HEK293 (cell line): ENCODE data around the gene GRK7.
"Not testable (repeated sequence)": the region's sequence is repeated elsewhere in the genome, so short reads cannot be mapped to it uniquely, and the experiment has no call there.

ENCODE experiments used
- CTCF ChIA-PET: fragments of 350-600 bp; formaldehyde crosslinking; extraction: SDS; loops from one replicate; lab custom pipeline; 2021; ENCODE audit warnings: antibody characterized with exemption; lab: Yijun Ruan, JAX
- POLR2A ChIA-PET: fragments of 300-600 bp; formaldehyde crosslinking; extraction: SDS; loops from one replicate; lab custom pipeline; 2020; ENCODE audit warnings: antibody characterized with exemption, inconsistent platforms; lab: Yijun Ruan, JAX
- H3K27ac ChIP-seq: fragments of 200-500 bp; sonication (Bioruptor generic); 2 replicates; pipeline ENCODE4 v1.5.1; 2014; ENCODE audit warnings: low read depth, low read length, control low read depth, inconsistent platforms; ENCODE audit errors: extremely low read depth
- H3K36me3 ChIP-seq, 2 experiments: fragments of 200-500 bp in 1 of 2; sonication (Bioruptor generic) in 1 of 2; 1 replicate in 1 of 2; 2 replicates in 1 of 2; pipeline ENCODE4 v1.5.1; 2014 to 2017; ENCODE audit warnings: inconsistent platforms in 2 of 2, low read length in 2 of 2; ENCODE audit not compliant: control insufficient read depth in 2 of 2, insufficient read depth in 1 of 2
- H3K4me1 ChIP-seq: fragments of 200-500 bp; sonication (Bioruptor generic); 2 replicates; pipeline ENCODE4 v1.5.1; 2014; ENCODE audit warnings: mild to moderate bottlenecking, low read length, inconsistent platforms; ENCODE audit not compliant: control insufficient read depth, insufficient read depth
- H3K4me3 ChIP-seq: 2 replicates; pipeline ENCODE4 v1.5.1; 2011; ENCODE audit warnings: low read depth, mild to moderate bottlenecking, control low read depth, low read length, moderate library complexity
- H3K9me3 ChIP-seq: fragments of 200-500 bp; sonication (Bioruptor generic); 2 replicates; pipeline ENCODE4 v1.5.1; 2014; ENCODE audit warnings: low read depth, low read length, inconsistent platforms; ENCODE audit not compliant: control insufficient read depth, insufficient read depth
- AEBP2 ChIP-seq: fragments of 450-650 bp; formaldehyde crosslinking; IDR thresholded peaks from 2 replicates; pipeline ENCODE4 v1.5.1; 2016; ENCODE audit warnings: missing biosample characterization, missing genetic modification characterization, borderline replicate concordance
- KLF7 ChIP-seq: fragments of 450-650 bp; formaldehyde crosslinking; IDR thresholded peaks from 2 replicates; pipeline ENCODE4 v1.5.1; 2016; ENCODE audit warnings: missing biosample characterization, missing genetic modification characterization, borderline replicate concordance
- MEIS1 ChIP-seq: sonication (generic); formaldehyde crosslinking; IDR thresholded peaks from 2 replicates; pipeline ENCODE4 v1.8.1; 2022; ENCODE audit warnings: missing genetic modification reagents, mild to moderate bottlenecking, borderline replicate concordance
- PRDM4 ChIP-seq: fragments of 450-650 bp; formaldehyde crosslinking; IDR thresholded peaks from 2 replicates; pipeline ENCODE4 v1.5.1; 2017; ENCODE audit warnings: missing biosample characterization, missing genetic modification characterization
- SP7 ChIP-seq: fragments of 450-650 bp; formaldehyde crosslinking; IDR thresholded peaks from 2 replicates; pipeline ENCODE4 v1.5.1; 2016; ENCODE audit warnings: missing biosample characterization, missing genetic modification characterization
- ZBTB7A ChIP-seq: fragments of 450-650 bp; formaldehyde crosslinking; IDR thresholded peaks from 2 replicates; pipeline ENCODE4 v1.5.1; 2016; ENCODE audit warnings: low read depth, missing biosample characterization, missing genetic modification characterization
- ZBTB8A ChIP-seq: fragments of 450-650 bp; formaldehyde crosslinking; IDR thresholded peaks from 2 replicates; pipeline ENCODE4 v1.5.1; 2016; ENCODE audit warnings: missing biosample characterization, missing genetic modification characterization
- ZNF112 ChIP-seq: fragments of 450-650 bp; formaldehyde crosslinking; IDR thresholded peaks from 2 replicates; pipeline ENCODE4 v1.5.0; 2017; ENCODE audit warnings: missing biosample characterization, missing genetic modification characterization
- ZNF114 ChIP-seq: fragments of 450-650 bp; formaldehyde crosslinking; IDR thresholded peaks from 2 replicates; pipeline ENCODE4 v1.5.0; 2017; ENCODE audit warnings: missing biosample characterization, missing genetic modification characterization
- ZNF175 ChIP-seq: fragments of 450-650 bp; formaldehyde crosslinking; IDR thresholded peaks from 2 replicates; pipeline ENCODE4 v1.5.1; 2016; ENCODE audit warnings: missing biosample characterization, missing genetic modification characterization
- ZNF280C ChIP-seq: fragments of 450-650 bp; formaldehyde crosslinking; IDR thresholded peaks from 2 replicates; pipeline ENCODE4 v1.5.1; 2016; ENCODE audit warnings: missing biosample characterization, missing genetic modification characterization
- ZNF280D ChIP-seq: fragments of 450-650 bp; formaldehyde crosslinking; IDR thresholded peaks from 2 replicates; pipeline ENCODE4 v1.5.1; 2016; ENCODE audit warnings: missing biosample characterization, missing genetic modification characterization
- ZNF366 ChIP-seq: fragments of 450-650 bp; formaldehyde crosslinking; conservative IDR thresholded peaks from 2 replicates; pipeline ENCODE4 v1.5.1; 2016; ENCODE audit warnings: missing biosample characterization, missing genetic modification characterization
- ZNF473 ChIP-seq: fragments of 450-650 bp; formaldehyde crosslinking; IDR thresholded peaks from 2 replicates; pipeline ENCODE4 v1.5.1; 2017; ENCODE audit warnings: missing biosample characterization, missing genetic modification characterization
- ZNF549 ChIP-seq: fragments of 450-650 bp; IDR thresholded peaks from 2 replicates; pipeline ENCODE4 v1.5.1; 2018; ENCODE audit warnings: missing biosample characterization, missing genetic modification characterization, mild to moderate bottlenecking, inconsistent platforms, moderate library complexity
- ZNF791 ChIP-seq: fragments of 450-650 bp; formaldehyde crosslinking; IDR thresholded peaks from 2 replicates; pipeline ENCODE4 v1.5.1; 2016; ENCODE audit warnings: missing biosample characterization, missing genetic modification characterization

Gene GRK7

GRCh38 chr3:141746962-141747361 lies 16.2 kb upstream of the GRK7 start:
- no peaks in the 10 kb centered on the region for H3K4me1 ChIP-seq
- ChIA-PET POLR2A (interaction anchor here (0.7 kb wide), 1 partner anchor 51 kb away, joined by 3 read pairs; no protein-coding TSS in a partner anchor), CTCF (no interaction called here)
- H3K36me3 ChIP-seq, result peaks cover 5 to 40% of the 10 kb centered on the region in 2 experiments
- no peaks in the 10 kb centered on the region for H3K9me3 ChIP-seq
- no peak overlapping the region for H3K27ac ChIP-seq
- TF ChIP-seq ZNF549 (tag by site-specific recombination) (no peak), ZNF473 (tag by site-specific recombination) (no peak), ZNF791 (tag by site-specific recombination) (no peak), ZNF112 (tag by site-specific recombination) (no peak), ZNF114 (tag by site-specific recombination) (no peak), SP7 (tag by site-specific recombination) (no peak), ZBTB8A (tag by site-specific recombination) (no peak), MEIS1 (CRISPR knock-in tag) (no peak), KLF7 (tag by site-specific recombination) (no peak), ZNF175 (tag by site-specific recombination) (no peak), ZBTB7A (tag by site-specific recombination) (no peak), ZNF280C (no peak), PRDM4 (tag by site-specific recombination) (no peak), ZNF366 (tag by site-specific recombination) (no peak)
- H3K4me3 ChIP-seq, result no peak overlapping the region

- no peaks in the 10 kb centered on the region for H3K9me3 ChIP-seq
- H3K27ac ChIP-seq, result no peak overlapping the region
- H3K36me3 ChIP-seq, result peaks cover 0 to 5% of the 10 kb centered on the region in 2 experiments; a peak in 1 of 3 replicates
- H3K4me3 ChIP-seq, result no peak overlapping the region
- no peaks in the 10 kb centered on the region for H3K4me1 ChIP-seq
- TF ChIP-seq AEBP2, result no peak
- ChIA-PET CTCF (interaction anchor here (0.6 kb wide), 1 partner anchor 104 kb away, joined by 3 read pairs; no protein-coding TSS in a partner anchor), POLR2A (no interaction called here)
Observed at GRCh38 chr3:141753399-141753798, 9.8 kb upstream of the GRK7 start.

GRCh38 chr3:141754032-141754431 lies 9.2 kb upstream of the GRK7 start:
- POLR2A ChIA-PET, result no interaction called here
- CTCF ChIA-PET, result no interaction called here

GRCh38 chr3:141762552-141762951 lies 656 bp upstream of the GRK7 start:
- POLR2A ChIA-PET, H3K36me3 ChIP-seq, H3K27ac ChIP-seq, H3K4me3 ChIP-seq, H3K9me3 ChIP-seq, CTCF ChIA-PET, H3K4me1 ChIP-seq: not testable (repeated sequence)

More at GRCh38 chr3:141754032-141754431, 9.2 kb upstream of the GRK7 start:
- Histone ChIP-seq H3K36me3 (peaks cover 0 to 5% of the 10 kb centered on the region in 2 experiments; a peak in 1 of 3 replicates), H3K4me3 (no peak overlapping the region)
- no peak for TF ChIP-seq ZNF280D (tag by site-specific recombination)
- TF ChIP-seq, all 188 proteins: peak for 0
- no peak overlapping the region for H3K27ac ChIP-seq
- H3K9me3 ChIP-seq, result no peaks in the 10 kb centered on the region
- no peaks in the 10 kb centered on the region for H3K4me1 ChIP-seq
